GM19395 (cell line): Measurements from ENCODE around the gene ACSM3.
"Not testable (repeated sequence)": the region's sequence is repeated elsewhere in the genome, so short reads cannot be mapped to it uniquely, and the experiment has no call there.

Source experiments
- ATAC-seq: cut with Tn5 transposase; IDR thresholded peaks from one replicate; pipeline ENCODE4 v1.9.1; 2021; ENCODE audit warnings: mild to moderate bottlenecking, moderate library complexity; ENCODE audit not compliant: unreplicated experiment

Gene ACSM3

DNA sequence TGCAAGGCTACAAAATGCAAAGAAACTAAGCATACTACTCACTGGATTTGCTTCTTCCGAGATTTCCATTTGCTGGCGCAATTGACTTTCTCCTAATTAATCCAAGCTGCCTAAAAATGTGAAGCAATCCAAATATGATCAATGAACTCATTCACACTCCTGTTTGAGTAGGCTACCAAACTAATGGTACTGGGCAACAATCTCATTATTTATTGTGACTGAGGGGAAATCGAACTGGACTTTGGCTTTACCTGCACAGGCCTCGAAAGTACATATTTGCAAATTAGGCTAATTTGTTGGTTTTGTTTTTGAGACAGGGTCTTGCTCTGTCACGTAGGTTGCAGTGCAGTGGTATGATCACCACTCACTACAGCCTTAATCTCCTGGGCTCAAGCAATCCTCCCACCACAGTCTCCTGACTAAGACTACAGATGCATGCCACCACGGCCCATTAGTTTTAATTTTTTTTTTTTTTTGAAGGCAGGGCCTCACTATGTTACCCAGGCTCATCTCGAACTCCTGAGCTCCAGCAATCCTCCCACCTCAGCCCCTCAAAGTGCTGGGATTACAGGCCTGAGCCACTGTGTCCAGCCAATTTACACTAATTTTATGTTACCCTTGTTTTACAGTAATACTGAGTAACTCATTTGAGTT, 39.9 kb downstream of the ACSM3 start:
- ATAC-seq: no peak

- ATAC-seq: not testable (repeated sequence)
Observed at GRCh38 chr16:20805684-20806167, 41.9 kb downstream of the ACSM3 start.

DNA sequence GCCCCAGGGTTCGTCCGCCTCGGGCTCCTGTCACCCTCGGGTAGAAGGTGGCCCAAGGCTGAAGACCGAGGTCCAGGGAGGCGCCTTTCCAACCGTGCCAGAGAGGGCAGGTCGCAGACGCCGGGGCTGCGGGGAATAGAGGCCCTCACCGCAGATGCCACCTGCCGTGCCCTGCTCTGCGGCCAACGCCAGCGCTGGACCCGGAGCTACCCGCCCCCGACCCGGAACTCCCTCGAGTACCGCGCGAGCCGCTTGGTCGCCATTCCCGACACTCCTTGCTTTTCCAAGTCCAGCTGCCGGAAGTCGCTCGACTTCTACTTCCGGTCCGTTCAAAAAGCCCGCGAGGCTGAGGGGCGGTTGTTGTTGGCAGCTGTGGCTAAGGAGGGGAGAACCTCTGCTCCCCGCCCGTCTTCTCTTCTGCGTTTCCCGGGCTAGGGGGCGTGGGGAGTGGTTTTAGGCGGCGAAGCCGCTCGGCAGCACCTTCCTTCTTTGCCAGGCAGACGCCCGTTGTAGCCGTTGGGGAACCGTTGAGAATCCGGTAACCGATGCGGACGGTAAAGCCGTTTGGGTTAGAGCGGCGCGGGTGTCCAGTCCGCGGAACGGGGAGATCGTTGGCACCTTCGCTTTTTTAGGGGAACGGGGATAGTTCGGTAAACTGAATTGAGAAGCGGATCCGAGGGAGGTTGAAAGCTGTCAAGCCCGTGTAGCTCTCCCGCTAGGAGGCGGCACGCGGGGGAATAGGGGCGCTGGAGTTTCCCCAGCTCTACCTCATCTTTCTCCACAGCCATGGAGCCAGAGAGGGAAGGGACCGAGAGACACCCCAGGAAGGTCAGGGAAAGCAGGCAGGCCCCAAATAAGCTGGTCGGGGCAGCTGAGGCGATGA, 42.6 kb downstream of the ACSM3 start, which contains the start of the genes ERI2 and REXO5:
TSS of gene ERI2 (minus strand) at position 305 of the 883 bp plus-strand sequence. CDS start at position 263, 42 bp downstream.
TSS of gene REXO5 (plus strand) at position 360 of the 883 bp plus-strand sequence. CDS start at position 787, 427 bp downstream.
- ATAC-seq: peak; percentile 81

- no peak for ATAC-seq
Observed at GRCh38 chr16:20807862-20808261, 44.0 kb downstream of the ACSM3 start.

- ATAC-seq: no peak
Observed at GRCh38 chr16:20811889-20812439, 48.1 kb downstream of the ACSM3 start.

DNA sequence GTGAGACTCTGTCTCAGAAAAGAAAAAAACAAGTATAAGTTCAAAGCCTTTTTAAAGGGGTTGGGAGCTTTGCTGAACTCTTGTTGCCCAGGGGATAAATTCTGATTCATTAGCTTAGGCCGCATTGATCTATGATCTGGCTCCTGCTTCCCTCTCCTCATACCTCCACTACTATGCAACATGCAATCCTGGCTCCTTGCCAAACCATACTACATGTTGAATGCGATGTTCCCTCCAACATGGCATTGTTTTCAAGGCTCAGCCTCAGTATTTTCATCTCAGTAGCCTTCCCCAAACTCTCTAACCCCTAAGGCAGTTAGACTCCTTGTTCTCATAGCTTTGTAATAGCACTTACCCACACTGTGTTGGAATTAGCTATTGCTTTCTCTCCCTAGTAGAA, 48.7 kb downstream of the ACSM3 start:
- no peak for ATAC-seq

DNA sequence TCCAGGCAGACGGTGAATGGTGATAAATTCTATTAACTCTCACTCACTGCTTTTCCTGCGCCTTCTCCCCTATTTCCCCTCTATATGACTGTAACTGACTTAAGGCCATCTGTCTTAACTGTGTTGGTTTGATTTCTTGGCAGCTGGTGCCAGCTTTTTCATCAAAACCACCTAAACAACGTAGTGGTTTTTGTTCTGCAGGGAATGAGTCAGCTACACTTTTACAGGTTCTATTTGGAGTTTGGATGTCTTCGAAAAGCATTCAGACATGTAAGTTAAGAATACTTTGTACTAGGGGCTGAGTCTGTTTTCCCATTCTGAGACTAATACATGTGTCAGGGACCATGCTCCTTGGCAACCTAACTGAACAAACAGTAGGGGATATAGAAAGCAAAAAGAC, 51.0 kb downstream of the ACSM3 start:
- no peak for ATAC-seq

GRCh38 chr16:20818929-20819585, 55.2 kb downstream of the ACSM3 start:
- ATAC-seq: no peak

GRCh38 chr16:20821682-20822081, 57.9 kb downstream of the ACSM3 start:
- ATAC-seq: no peak

DNA sequence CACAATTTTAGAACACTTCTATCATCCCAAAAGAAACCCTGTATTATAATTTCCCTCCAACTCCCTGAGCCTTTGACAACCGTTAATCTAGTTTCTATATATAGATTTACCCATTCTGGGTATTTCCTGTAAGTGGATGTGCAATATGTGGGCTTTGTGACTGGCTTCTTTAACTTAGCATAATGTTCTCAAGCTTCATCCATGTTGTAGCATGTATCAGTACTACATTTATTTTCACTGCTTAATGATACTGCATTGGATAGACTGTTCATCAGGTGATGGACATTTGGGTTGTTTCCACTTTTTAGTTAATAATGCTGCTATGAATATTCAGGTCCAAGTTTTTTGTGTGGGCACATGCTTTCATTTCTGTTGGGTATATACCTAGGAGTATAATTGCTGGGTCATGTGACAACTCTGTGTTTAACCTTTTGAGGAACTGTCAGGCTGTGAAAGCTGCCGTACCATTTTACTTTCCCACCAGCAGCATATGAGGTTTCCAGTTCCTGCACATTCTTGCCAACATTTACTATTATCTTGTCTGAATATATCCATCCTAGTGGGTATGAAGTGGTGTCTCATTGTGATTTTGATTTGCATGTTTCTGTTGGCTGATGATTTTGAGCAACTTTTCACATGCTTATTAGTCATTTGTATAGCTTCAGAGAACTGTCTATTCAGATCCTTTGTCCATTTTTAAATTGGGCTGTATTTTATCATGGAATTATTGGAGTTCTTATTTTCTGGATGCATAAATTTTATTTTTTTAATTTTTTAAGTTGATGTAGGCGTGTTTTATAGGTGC, 58.9 kb downstream of the ACSM3 start:
- ATAC-seq: no peak

- no peak for ATAC-seq
Observed at GRCh38 chr16:20826039-20826566, 62.3 kb downstream of the ACSM3 start.

GRCh38 chr16:20829536-20829935, 65.7 kb downstream of the ACSM3 start:
- ATAC-seq: no peak

- ATAC-seq: no peak
Observed at GRCh38 chr16:20830372-20830771, 66.6 kb downstream of the ACSM3 start.

DNA sequence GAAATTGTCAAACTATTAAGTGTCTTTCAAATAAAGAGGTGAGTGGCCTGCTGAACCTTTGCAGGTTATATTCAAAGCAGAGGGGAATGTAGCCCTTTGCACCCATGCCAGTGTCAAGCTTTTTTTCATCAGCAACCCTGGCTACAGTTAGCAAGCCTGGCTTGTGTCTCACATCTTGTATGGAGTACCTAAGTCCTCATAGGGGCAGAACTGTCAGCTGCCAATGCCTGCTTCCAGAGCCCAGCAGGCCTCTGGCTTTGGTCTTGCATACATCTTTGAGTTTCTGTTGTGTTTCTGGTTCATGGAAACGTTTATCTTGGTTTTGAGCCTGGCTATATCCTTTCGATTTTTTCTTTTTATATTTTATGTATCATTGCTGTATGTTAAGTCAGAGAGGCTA, 69.3 kb downstream of the ACSM3 start:
- no peak for ATAC-seq

GRCh38 chr16:20838240-20838639, 74.4 kb downstream of the ACSM3 start:
- no peak for ATAC-seq

DNA sequence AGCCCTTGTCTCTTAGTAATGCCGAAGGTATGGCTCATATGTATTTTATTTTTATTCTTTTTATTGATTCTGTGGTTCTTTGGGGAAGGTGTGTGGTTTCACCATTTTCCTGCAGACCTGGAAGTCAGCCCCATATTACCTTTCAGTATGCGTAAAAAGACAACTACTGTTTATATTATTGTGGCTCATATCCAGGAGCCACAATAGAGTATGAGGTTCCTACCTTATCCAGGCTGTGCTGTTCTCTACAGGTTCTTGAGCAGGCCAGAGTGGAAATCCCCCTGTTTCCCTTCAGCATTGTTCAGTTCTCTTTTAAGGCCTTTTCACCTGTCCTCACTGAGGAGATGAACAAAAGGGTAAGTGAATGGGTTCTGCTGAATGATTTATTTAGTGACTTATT, 75.7 kb downstream of the ACSM3 start:
- ATAC-seq: no peak

DNA sequence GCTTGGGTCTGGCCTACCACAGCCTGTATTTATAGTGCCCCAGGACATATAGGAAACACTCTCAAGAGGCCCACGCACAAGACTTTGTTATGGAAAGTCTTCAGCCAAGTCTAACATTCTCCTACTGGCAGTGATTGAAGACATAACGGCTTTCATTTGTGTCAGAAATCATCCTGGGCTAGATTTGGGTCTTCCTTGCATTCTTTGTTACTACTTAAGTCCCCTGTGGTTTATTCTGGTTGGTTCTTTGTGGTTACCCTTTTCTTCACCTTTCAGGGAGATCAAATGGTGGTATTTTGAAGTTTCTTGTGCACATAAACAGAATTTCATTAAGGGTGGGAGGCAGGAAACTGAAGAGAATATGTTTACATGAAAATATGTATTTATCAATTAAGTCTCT, 80.2 kb downstream of the ACSM3 start:
- no peak for ATAC-seq

DNA sequence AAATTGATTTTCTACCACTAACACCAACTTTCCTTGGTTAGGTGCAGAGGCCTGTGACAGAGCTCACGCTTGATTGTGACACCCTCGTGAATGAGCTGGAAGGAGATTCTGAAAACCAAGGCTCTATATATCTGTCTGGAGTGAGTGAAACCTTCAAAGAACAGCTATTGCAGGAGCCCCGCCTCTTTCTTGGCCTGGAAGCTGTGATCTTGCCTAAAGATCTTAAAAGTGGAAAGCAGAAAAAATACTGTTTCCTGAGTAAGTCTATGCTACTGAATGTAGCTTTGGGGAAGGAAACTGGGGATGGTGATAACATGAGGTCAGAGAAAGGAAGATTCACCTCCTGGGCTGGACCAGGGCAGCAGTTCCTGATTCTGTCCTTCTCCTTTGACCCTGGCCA, 80.8 kb downstream of the ACSM3 start:
- ATAC-seq: no peak

GRCh38 chr16:20846030-20846429, 82.2 kb downstream of the ACSM3 start:
- no peak for ATAC-seq

DNA sequence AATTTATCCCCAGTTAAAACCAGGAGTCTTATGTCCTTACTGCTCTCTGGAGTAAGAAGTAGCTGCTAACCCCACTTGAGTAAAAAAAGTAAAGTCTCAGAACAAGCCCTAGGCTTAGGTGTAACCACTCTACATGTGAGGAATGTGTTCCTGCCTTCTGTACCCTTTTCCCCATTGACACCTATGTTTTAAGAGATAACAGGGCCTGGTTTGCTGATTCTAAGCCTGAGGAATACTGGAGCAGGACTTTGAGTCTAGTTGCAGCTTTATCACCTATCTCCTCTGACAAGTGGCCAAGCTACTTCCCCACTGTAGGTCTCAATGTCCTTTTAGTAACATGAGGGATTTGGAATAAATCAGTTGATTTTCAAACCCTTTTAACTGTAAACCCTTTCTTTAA, 82.7 kb downstream of the ACSM3 start:
- ATAC-seq: no peak
